NCI-H446 treated with DMSO at 0.1 percent for 48 hours (cell line): ENCODE data around the gene LHFPL6.

Experiments
- DNase-seq: peaks from one replicate; lab custom pipeline; 2025; lab: John Stamatoyannopoulos, UW

Gene LHFPL6

DNA sequence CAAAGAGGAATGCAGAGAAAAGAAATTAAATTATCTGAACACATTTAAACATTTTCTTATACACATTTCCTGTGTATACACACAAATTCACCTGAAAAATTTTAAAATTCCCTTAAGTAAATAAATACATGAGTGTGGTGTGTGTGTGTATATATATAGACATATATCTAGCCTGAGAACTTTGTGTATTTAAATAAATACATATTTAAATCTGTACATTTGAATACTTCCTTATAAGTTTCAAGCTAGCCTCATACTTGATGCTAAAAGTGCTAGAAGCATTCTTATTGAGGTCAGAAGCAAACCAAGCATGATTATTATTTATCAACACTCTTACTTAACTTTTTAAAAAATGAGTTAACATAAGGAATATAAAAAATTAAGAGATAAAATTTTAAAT lies 304.0 kb downstream of the LHFPL6 start:
- no peak for DNase-seq

DNA sequence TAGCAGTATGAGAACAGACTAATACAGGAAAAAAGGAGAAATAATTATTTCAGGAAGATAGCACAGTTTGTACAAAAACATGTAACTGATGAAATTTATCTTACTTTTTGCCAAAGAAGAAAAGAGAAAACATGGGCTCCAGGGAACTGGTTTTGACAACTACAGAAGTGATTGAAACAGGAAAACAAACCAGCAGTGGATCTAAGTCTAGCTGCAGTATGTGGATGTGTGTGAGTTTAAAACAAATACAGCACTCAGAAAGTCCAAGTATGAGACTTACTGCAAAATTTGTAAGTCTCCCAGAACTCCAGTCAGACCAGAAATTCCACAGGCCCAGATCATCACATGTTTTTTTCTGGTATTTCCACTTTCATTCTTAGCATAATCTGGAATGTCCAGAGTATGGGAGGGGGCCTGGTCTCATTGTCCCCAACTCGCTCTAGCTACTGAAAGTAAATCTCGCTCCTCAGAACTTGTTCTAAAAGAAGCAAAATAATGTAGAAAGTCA lies 305.3 kb downstream of the LHFPL6 start:
- no peak for DNase-seq

DNA sequence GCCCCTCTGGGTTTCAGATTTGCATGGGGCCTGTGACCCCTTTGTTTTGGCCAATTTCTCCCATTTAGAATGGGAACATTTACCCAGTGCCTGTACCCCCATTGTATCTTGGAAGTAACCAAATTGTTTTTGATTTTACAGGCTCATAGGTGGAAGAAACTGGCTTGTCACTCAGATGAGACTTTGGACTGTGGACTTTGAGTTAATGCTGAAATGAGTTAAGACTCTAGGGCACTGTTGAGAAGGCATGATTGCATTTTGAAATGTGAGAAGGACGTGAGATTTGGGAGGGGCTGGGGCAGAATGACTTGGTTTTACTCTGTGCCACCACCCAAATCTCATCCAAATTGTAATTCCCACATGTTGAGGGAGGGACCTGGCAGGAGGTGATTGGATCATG lies 306.0 kb downstream of the LHFPL6 start:
- DNase-seq = no peak

DNA sequence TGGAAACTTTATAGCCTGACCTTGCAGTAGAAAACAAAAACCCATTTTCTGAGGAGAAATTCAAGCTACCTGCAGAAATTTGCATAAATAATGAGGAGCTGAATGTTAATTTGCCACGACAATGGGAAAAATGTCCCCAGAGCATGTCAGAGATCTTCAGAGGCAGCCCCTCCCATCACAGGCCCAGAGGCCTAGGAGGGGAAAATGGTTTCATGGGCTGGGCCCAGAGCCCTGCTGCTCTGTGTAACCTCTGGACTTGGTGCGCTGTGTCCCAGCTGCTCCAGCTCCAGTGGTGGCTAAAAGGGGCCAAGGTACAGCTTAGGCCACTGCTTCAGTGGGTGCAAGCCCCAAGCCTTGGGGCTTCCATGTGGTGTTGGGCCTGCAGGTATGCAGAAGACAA lies 306.8 kb downstream of the LHFPL6 start:
- no peak for DNase-seq
